Subcutaneous adipose tissue (tissue), 4 donors: ENCODE data around the gene CLDN8. TPM values are rescaled to one million over a fixed set of nuclear protein-coding genes. Genes with fewer than 3 reads are reported as not detected.

ENCODE experiments used
- CTCF ChIP-seq: fragments of 450-650 bp; IDR thresholded peaks from one replicate; pipeline ENCODE4 v1.5.1; 2016; ENCODE audit warnings: low read depth, mild to moderate bottlenecking, control low read depth, antibody characterized with exemption, moderate library complexity
- total RNA-seq, 4 donors: library from RNA; depleted of rRNA; stranded (reverse); fragments of >200 nt; gene quantifications; one replicate each; pipeline ENCODE4 v1.1.0, GENCODE V29; 2016

Gene CLDN8
- total RNA-seq, 4 donors from 2014 or later, result 0.33 TPM; not detected in 3

- no peak for TF ChIP-seq CTCF
These were observed 16.1 kb upstream of the CLDN8 start for GRCh38 chr21:30232011-30232410.

DNA sequence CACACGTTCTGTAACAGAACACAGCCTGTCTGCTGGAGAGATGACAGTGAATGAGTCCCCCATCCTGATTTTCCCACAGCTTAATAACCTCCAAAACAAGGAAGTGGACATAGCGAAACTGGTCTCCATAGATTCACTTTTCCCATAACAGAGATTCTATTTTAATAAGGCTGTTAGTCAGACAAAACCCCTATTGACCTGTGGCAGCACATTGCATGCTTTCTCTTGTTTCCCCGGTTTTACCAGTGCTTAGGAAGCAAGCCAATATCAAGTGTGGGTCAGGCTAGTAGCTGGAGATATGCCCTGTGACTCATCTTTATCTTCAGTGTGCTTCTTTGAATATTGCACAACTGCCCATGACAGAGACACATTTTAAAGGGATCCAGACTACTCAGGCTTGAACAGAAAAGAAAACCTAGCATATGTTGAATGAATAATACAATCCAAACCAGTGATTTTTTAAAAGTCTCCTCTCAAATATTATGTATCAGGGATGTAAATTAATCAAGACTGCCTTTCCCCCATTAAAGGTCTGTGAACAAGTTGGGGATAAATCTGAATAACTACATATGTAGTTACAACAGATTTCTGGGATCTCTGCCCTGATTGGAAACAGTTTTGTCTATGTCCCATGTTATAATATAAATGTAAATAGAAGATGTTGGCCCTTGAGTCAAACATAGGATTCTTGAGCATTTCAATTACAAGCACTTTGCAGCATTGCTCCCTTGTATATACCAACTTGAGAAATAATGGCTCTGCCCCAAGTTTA is 11.9 kb upstream of the CLDN8 start:
- no peak for TF ChIP-seq CTCF

GRCh38 chr21:30227128-30227527 is 11.2 kb upstream of the CLDN8 start:
- TF ChIP-seq CTCF, result no peak

- no peak for TF ChIP-seq CTCF
These were observed 7.7 kb upstream of the CLDN8 start for GRCh38 chr21:30223596-30223995.

DNA sequence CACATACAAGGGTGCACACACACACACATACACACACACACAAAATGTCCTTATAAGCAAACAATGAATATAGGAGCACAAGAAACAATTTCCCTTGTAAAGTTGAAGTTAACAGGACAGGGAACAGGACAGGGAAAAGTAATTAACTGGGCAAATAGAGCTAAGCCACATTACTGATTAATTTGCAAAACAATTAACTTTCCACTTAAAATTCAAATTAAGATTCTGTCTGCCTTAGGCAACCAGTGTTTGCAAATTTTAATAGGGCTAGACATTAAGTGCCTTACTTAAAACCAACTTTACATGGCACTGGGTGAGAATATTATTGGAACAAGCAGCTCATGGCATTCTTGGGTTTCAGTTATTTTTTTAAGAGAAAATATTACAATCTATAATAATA is 6.8 kb upstream of the CLDN8 start:
- no peak for TF ChIP-seq CTCF

DNA sequence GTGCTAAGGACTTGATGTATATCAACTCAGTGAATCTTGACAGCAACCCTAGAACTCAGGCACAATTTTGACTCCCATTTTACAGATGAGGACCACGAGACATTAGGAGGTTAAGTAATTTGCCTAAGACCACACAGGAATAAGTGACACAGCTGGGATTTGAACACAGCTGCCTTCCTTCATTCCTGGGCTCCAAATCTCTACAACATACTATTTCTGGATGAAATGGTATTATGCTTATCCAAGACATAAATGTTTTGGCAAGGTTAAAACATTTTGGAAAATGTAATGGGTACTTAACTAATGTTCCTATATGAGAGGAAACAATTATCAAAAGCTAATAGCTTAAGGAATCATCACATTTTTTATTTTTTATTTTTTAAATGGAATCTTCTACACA is 4.8 kb downstream of the CLDN8 start:
- TF ChIP-seq CTCF, result no peak

DNA sequence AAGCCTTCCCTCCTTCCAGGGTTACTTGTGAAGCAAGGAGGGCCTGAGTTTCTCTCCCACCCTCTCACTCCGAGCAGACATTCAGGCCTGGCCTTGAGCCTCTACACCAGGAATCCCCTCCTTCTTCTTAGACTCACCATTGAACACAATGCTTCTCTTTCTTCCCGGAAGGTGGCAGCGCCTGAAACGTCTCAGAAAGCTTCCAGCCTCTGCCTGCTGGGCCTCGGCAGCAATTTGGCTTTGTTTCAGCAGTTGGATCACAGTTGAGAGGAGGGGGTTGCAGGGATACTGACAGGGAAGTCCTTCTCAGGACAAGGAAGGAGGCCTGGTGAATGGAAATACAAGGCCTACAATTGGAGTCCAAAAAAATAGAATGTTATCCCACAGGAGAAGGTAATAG is 6.3 kb downstream of the CLDN8 start:
- TF ChIP-seq CTCF, result no peak
